Lung microvascular endothelial cell (primary cell): Measurements from ENCODE around the gene TEC. TPM values are rescaled to one million over a fixed set of nuclear protein-coding genes. Genes with fewer than 3 reads are reported as not detected.

Experiments
- DNase-seq, 2 donors: peaks; one replicate each; pipeline versions ENCODE4 v3.0.0 to v3.0.0-alpha.2; 2010; ENCODE audit warnings: low read depth in 2 of 2
- total RNA-seq: library from RNA; depleted of rRNA; stranded (reverse); fragments of >200 nt; gene quantifications from 2 replicates; pipeline ENCODE4 v1.2.1, GENCODE V29; 2014

TEC gene
- total RNA-seq, 1 donor from 2014 or later: 1.8 TPM

DNA sequence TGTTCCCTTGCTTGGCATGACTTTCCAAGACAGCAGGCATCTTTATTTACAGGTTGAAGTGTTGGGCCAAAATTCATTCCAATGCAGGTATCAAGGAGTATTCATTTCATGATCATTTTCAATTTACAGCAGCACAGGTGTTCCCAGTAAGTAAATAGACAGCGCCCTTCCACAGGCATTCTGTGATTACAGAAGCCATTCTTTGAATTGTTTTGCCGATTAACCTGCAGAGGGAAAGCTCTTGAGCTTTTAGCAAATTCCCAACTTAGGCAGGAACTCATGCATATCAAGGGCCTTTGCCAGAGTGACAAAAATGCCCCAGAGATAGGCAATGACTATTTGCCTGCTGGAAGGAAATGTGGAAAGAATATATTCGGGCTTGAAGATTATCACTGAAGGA lies 142.4 kb downstream of the TEC start:
- no peak for DNase-seq

GRCh38 chr4:48126621-48127020 lies 143.0 kb downstream of the TEC start:
- DNase-seq: no peak

- DNase-seq: no peak
These were observed 144.8 kb downstream of the TEC start for GRCh38 chr4:48124870-48125269.

DNA sequence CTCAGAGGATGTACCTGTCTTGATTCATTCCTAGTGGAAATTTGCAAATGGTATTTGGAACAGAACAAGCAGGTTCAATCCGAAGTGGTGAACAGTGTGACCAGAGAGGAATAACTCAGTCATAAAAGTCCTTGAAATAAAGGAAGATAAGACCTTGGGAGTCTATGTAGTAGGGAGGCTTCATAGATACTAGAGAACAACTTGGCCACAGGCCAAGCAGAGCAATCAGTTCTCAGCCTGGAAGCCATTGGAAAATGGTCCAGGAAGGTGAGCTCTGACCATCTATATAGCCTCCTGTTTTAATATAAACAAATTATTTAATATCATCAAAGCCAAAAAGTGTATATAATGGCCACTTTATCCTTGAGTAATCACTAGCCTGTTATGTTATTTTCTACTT lies 146.9 kb downstream of the TEC start:
- DNase-seq: no peak

- DNase-seq: no peak
These were observed 148.5 kb downstream of the TEC start for GRCh38 chr4:48121180-48121579.

- DNase-seq: no peak
These were observed 149.5 kb downstream of the TEC start for GRCh38 chr4:48120132-48120531.

GRCh38 chr4:48119646-48120045 lies 150.0 kb downstream of the TEC start:
- no peak for DNase-seq

- DNase-seq: peak in 1 of 2 donors; percentile 26
These were observed 151.6 kb downstream of the TEC start for GRCh38 chr4:48118081-48118480.

- DNase-seq: no peak
These were observed 153.1 kb downstream of the TEC start for GRCh38 chr4:48116582-48116981.

DNA sequence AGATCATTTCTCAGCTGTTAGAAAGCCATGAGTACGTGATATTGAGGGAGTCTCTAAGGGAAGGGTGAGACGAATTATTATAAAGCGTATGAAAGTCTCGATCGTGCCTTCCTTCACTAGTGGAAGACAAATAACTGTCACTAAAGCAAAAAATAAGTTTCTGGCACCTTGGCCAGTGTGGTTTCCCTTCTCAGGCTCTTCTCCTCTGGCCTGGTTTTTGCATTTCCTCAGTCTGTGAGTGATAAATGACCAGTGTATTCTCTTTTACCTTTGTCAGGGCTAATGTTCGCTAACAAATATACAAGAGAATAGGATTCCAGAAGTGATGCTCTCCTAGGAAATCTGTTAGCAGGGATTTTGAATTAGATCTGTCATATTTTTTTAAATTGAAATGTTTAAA lies 155.2 kb downstream of the TEC start:
- no peak for DNase-seq

DNA sequence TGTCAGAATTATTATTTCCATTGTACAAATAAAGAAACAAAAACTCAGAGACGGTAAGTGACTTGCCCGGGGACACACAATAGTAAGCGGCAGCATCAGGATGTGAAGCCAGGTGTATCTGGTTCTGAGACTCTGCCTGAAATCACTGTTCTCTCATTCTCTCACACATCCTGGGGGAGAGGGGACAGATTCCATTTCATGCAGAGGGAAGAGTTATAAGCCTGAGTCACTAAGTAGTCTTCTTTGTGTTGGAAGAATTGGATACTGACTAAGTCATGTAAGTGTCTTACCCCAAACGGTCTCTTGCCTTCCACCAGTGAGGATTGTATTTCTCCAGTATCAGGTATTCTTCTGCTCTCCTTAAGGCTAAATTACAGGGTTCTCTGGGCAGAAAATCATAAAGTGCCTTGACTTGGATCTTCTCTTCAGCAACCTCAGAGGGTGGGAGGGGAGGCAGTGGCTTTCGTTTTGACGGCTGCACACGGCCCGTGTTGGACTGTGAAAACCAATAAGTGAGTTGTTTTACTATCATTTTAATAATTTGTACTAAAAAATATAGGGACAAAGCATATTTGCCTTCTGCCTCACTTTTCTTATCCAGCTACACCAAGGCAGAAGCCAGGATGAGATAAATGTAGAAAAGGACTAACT lies 157.5 kb downstream of the TEC start:
- no peak for DNase-seq

GRCh38 chr4:48110452-48110978 lies 159.1 kb downstream of the TEC start:
- no peak for DNase-seq

DNA sequence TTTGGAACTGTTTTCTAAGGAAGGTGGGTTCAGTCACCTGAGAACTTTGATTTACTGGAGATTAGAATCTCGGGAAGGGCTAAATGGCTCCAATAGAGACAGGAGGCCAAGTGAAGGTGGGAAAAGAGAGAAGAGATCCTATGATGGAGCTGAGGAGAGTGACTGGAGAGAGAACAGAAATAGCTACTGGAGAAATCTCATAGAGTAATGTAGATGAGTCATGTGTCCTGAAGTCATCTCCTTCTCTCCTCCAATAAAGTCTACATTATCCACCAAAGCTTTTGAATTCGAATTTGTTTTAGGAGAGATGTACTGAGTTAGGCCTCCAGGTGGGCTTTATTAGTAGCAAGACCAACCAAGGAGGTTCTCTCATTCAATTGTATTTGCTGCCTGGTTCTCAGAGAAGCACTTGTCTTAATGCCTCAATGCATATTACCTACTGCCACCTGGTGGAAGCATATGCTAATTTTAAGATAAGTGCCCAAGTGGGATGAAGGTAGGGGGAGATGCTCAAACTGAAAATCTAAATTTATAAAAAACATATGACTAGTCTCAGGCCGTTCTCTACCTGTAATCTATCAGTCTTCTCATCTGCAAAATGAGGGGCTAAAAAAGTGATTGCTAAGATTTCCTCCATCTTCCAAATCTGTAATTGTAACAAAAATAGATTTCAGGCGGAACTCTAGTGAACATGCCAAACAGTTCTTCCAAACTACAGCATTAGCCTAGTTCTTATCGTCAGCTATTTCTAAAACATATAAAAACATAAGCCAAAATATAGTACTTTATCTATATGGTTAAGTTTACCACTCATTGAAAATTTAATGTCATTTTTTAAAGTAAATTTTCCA lies 160.0 kb downstream of the TEC start:
- peak; percentile 51 for DNase-seq

DNA sequence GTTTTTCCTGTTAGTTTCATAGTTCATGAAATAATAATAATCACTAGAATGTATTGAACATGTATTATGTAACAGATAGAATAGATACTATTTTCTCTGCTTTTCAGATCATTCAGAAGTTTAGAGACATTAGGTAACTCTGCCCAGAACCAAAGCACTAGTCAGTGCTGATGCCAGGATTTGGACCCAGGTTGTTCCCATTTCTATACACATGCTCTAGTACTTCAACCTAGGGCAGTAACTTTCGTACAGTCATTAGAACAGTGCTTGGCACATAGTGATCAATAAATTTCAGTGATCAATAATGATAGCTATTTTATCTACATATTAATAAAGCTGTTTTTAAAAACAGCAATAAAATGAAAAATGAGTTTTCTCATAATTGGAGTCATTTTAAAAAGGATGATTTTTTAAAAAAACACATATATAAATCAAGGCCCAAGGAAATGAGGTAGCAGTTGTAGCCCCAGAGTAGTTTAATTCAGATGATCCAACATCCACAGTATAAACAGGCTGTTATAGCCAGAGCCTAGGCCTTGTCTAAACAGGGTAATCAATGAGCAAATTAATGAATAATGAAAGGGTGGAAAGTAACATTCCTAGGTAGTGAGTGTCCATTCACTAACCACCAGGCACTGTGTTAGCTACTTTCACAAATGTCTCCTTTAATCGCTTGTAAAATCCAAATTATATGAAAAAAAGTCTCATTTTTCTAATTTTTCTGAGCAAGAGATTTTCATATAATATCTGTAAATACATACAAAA lies 161.1 kb downstream of the TEC start:
- no peak for DNase-seq

DNA sequence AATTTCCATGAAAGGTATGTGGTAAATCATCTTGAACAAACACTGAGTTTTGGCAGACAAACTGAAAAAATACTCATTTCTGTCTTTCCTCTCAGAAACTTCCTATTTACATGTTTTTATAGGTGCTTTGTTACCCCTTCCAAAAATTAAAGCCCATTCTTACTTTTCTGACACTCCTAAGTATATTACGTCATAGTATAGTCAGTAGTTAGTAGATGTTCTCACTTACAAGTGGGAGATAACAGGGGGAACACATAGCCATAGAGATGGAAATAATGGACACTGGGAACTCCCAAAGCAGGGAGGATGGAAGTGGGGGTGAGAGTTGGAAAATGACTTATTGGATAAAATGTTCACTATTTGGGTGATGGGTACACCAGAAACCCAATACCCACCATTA lies 164.4 kb downstream of the TEC start:
- DNase-seq: no peak

DNA sequence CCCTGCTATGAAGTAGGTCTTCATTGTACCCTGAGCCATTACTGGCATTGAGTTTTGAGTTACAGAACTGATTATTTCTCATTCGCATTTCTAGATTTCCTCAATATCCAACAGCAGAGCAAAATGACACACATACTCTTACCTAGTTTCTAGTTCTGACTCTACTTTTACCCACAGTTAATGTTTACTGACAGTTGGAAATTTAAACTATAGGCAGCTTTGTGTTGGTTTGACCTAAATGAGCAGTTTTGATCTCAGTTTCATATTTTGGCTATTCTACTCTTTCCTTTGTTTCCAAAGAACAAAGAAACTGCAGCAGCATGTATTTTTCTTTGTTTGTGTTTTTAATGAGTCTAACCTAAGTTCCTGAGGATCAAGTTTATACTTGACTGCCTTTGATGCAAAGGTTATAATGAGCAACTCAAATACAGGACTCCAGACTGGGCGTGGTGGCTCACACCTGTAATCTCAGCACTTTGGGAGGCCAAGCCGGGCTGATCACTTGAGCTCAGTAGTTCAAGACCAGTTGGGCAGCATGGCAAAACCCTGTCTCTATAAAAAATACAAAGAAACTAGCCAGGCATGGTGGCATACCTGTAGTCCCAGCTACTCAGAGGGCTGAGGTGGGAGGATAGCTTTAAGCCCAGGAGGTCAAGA lies 166.0 kb downstream of the TEC start:
- no peak for DNase-seq

- no peak for DNase-seq
These were observed 167.3 kb downstream of the TEC start for GRCh38 chr4:48102303-48102702.

DNA sequence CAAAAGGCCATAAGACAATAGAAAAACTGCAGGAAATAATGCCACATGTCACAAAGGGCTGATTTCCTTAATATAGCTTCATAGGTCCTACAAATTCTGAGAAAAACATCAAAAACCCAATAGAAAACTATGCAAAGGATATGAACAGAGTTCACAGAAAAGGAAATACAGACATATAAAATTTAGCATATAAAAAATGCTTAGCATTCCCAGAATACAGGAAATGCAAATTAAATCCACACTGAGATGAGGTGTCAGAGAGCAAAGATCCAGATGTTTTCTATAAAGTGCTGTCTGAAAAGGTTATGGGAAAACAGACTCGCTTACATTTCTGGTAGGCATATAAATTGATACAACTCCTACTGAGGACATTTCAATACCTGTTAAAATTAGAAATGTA lies 169.4 kb downstream of the TEC start:
- no peak for DNase-seq

DNA sequence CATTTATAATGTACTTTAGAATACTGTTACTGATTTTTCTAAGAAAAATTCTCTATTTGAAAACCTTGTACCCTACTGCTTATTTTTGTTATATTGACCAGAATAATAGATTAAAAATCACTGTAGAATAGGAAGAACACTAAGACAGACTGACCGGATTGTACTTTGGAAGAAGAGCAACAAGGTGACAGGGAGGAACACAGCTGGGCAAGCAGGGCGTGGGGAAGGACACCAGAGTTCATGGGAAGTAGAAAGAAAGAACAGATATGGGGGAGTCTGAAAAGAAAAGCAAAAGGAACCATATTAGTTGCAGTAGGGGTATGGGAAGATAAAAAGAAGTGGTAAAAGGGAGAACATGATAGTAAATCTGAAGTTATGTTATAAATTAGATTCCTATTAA lies 174.2 kb downstream of the TEC start:
- no peak for DNase-seq

DNA sequence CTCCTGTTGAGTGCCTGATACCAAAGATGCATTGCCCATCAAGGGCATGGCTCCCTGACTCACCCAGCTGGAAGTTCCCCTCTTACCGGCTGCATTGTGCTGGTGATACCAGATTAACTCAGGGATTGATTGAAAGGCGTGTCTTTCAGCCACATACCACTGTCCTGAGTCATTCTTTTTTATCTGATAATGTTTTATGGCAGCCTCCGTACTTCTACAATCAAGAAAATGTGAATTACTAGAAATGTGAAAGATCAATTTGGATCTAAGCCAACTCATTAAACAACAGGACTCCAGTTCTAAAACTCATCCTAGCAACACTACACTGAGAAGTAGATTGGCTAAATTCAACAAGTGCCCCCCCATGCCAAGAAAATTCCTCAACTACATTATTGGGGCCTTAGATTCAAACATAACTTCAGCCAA lies 175.6 kb downstream of the TEC start:
- peak; percentile 31 to 79 for DNase-seq

- no peak for DNase-seq
These were observed 179.0 kb downstream of the TEC start for GRCh38 chr4:48090621-48091020.
